Endothelial cell of hepatic sinusoid (primary cell): ENCODE results near the gene MRPL20.

Experiments
- in situ Hi-C: cut with HindIII; loops from 2 replicates; pipeline ENCODE4 v1.10.0; 2017; ENCODE audit warnings: low sequenced_read_pairs

MRPL20 gene

DNA sequence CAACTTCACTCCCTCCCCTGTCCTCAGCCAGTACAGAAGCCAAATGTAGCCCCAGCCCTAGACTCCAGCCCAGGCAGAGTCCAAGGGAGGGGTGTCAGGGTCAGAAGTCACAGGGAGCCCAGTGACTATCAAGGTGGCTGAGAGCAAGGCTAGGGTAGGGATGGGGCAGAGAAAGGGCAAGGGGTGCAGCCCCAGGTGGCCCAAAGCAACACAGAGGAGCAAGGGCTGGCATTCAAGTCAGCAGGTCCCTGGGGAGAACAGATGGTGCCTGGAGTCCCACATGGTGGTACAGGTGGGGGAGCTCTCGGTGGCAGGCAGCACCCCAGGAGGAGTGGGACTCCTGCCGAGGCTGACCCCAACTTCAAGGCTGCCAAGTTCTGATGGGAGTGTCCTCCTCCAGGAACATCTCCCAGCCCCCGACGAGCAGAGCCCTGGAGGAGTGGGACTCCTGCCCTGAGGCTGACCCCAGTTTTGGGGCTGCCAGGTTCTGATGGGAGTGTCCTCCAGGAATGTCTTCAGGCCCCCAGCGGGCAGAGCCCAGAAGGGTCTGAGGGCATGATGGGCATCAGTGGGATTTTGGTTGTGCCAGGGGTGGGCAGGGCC is 54.2 kb downstream of the MRPL20 start:
- in situ Hi-C loops, result no loop called here
